Esophagus muscularis mucosa (tissue), 4 donors: ENCODE measurements around the gene CCDC54. TPM values are rescaled to one million over a fixed set of nuclear protein-coding genes. Genes with fewer than 3 reads are reported as not detected.

Experiments
- DNase-seq: peaks from one replicate; pipeline ENCODE4 v3.0.0-alpha.2; 2017; ENCODE audit errors: extremely low spot score
- H3K27ac ChIP-seq, 4 donors: fragments of 200-600 bp; sonication (generic); replicated peaks in 1 of 4; 1 replicate in 3 of 4; 2 replicates in 1 of 4; pipeline ENCODE4 v1.5.1; 2016 to 2019; ENCODE audit warnings: mild to moderate bottlenecking in 1 of 4
- H3K27me3 ChIP-seq, 4 donors: fragments of 200-600 bp; sonication (generic); one replicate each; pipeline versions ENCODE4 v1.5.1 to v1.6.0; 2016 to 2019
- H3K36me3 ChIP-seq, 4 donors: fragments of 200-600 bp; sonication (generic); one replicate each; pipeline ENCODE4 v1.5.1; 2016 to 2019
- H3K4me1 ChIP-seq, 4 donors: fragments of 200-600 bp; sonication (generic); one replicate each; pipeline ENCODE4 v1.5.1; 2016 to 2019
- H3K4me3 ChIP-seq, 4 donors: fragments of 200-600 bp; sonication (generic); 1 replicate in 2 of 4; 2 replicates in 2 of 4; pipeline ENCODE4 v1.5.1; 2016 to 2019; ENCODE audit warnings: mild to moderate bottlenecking in 4 of 4, moderate library complexity in 1 of 4
- H3K9me3 ChIP-seq, 4 donors: fragments of 200-600 bp; sonication (generic); 1 replicate in 3 of 4; 2 replicates in 1 of 4; pipeline ENCODE4 v1.5.1; 2016 to 2019
- EP300 ChIP-seq: sonication (generic); formaldehyde crosslinking; IDR thresholded peaks from one replicate; pipeline ENCODE4 v1.6.1; 2017; ENCODE audit warnings: antibody characterized with exemption
- POLR2A ChIP-seq: fragments of 450-650 bp; IDR thresholded peaks from one replicate; pipeline ENCODE4 v1.6.1; 2017; ENCODE audit warnings: antibody characterized with exemption, moderate library complexity, mild to moderate bottlenecking, low read depth
- POLR2AphosphoS5 ChIP-seq, 2 donors: sonication (generic); formaldehyde crosslinking; IDR thresholded peaks; one replicate each; pipeline ENCODE4 v1.6.1; 2017; ENCODE audit warnings: antibody characterized with exemption in 2 of 2
- WGBS: methylation state at CpG from one replicate; pipeline ENCODE4 v1.1.5; 2018; 5-methylcytosine and 5-hydroxymethylcytosine counted together
- intact Hi-C: fragments of 100-400 bp; cut with DNase I; formaldehyde crosslinking; loops from one replicate; pipeline ENCODE4 v1.15.1; 2023
- total RNA-seq, 4 donors: library from RNA; depleted of rRNA; stranded (reverse); fragments of >200 nt; gene quantifications; one replicate each; pipeline versions ENCODE4 v1.1.0 to v1.2.1, GENCODE V29; 2016
- TF ChIP-seq, protein P1 (sequence below), 3 experiments: fragments of 200-600 bp in 2 of 3; fragments of 450-650 bp in 1 of 3; sonication (generic) in 2 of 3; IDR thresholded peaks; one replicate each; pipeline ENCODE4 v1.5.1; 2017 to 2019; ENCODE audit warnings: antibody characterized with exemption in 3 of 3, mild to moderate bottlenecking in 2 of 3, moderate library complexity in 1 of 3

Gene CCDC54
- total RNA-seq, 4 donors from 2014 or later = not detected

DNA sequence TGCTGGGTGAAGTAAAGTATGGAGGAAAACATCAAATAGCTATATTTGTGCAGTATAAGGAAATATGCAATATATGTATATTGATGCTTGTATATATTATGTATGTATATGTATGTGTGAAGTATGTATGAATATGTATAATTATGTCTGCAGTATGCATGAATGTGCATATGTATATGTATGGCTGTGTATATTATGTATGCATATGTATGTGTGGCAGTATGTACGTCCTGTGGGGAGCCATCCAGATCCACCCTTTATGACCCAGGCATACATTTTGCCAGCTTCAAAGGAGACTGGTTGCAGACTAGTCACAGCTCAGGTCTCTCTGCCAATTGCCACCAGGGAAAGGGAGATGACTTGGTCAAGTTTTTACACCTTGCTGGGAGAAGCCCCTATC is 24.1 kb downstream of the CCDC54 start:
- no peaks in the 10 kb centered on the region for H3K27me3 ChIP-seq
- H3K4me3 ChIP-seq = no peak overlapping the region
- TF ChIP-seq, protein P1, sequence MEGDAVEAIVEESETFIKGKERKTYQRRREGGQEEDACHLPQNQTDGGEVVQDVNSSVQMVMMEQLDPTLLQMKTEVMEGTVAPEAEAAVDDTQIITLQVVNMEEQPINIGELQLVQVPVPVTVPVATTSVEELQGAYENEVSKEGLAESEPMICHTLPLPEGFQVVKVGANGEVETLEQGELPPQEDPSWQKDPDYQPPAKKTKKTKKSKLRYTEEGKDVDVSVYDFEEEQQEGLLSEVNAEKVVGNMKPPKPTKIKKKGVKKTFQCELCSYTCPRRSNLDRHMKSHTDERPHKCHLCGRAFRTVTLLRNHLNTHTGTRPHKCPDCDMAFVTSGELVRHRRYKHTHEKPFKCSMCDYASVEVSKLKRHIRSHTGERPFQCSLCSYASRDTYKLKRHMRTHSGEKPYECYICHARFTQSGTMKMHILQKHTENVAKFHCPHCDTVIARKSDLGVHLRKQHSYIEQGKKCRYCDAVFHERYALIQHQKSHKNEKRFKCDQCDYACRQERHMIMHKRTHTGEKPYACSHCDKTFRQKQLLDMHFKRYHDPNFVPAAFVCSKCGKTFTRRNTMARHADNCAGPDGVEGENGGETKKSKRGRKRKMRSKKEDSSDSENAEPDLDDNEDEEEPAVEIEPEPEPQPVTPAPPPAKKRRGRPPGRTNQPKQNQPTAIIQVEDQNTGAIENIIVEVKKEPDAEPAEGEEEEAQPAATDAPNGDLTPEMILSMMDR (IDR thresholded peaks at IDR 0.05) = no peak
- no peak for TF ChIP-seq POLR2AphosphoS5 (IDR thresholded peaks at IDR 0.05)
- TF ChIP-seq EP300 = no peak
- TF ChIP-seq POLR2A = no peak
- 73% methylated on average over 1 of the region's 1 CpG for WGBS
- no peaks in the 10 kb centered on the region for H3K4me1 ChIP-seq
- H3K27ac ChIP-seq = no peak overlapping the region
- no peaks in the 10 kb centered on the region for H3K9me3 ChIP-seq
- intact Hi-C loops = no loop called here
- H3K36me3 ChIP-seq = no peaks in the 10 kb centered on the region
- no peak for DNase-seq

DNA sequence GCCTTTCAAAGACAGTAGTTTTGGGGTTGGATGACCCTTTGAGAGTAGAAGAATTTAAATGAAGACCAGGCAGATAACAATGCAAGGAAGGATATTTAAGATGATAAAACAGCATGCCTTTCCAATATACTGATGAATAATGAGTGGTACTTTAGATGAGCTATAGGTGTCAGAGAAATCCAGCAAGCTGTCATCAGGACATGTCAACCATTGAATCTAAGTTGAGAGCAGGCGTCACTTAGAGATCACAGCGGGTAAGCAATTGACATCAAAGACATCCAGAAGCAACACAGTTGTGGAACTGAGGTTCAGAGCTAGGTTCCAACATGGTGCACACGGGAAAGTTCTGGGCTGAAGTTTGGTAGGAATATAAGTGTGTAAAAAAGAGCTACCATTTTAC is 25.0 kb downstream of the CCDC54 start:
- 90% methylated on average over 3 of the region's 3 CpGs for WGBS
- TF ChIP-seq, protein P1 (IDR thresholded peaks at IDR 0.05) = no peak
- TF ChIP-seq POLR2AphosphoS5 (IDR thresholded peaks at IDR 0.05) (no peak), EP300 (no peak), POLR2A (no peak)

DNA sequence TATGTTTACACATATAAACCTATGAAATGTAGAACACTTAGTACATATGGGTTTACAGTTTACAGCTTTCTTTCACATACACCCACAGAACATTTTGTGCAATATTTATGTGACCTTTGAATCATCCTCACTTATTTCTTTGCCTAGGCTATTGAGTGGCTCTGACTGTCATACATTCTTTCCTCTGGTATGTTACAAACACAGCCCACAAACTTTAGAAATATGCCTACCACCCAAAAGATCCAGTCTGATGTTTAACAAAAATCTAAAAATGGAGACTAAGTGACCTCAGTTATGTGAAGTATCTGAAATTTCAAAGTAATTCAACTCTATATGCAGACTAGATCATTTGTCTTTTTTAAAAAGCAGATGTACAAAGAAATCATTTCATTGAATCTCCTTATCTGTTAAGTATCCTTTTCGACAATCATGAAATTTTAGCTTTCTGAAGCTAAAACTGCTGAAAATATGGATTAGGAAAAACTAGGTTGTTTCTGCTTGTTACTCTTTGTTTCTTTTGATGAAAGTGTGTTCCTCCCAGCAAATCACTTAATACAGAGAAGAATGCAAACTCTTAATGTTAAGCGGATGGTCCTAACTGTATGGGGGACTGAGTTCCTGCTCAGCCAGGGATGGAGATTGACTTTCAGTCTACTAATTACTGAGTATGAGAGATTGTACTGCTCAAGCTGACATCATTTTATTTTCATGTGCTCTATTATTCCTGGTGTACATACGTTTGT is 27.7 kb downstream of the CCDC54 start:
- H3K36me3 ChIP-seq = no peaks in the 10 kb centered on the region
- H3K4me3 ChIP-seq = no peak overlapping the region
- H3K27me3 ChIP-seq = no peaks in the 10 kb centered on the region
- DNase-seq = no peak
- no peak overlapping the region for H3K27ac ChIP-seq
- H3K9me3 ChIP-seq = peaks cover 0 to 6% (median 2%) of the 10 kb centered on the region in 4 donors
- intact Hi-C loops = no loop called here
- no peaks in the 10 kb centered on the region for H3K4me1 ChIP-seq
- WGBS = 86% methylated on average over 3 of the region's 3 CpGs
- TF ChIP-seq POLR2AphosphoS5 (IDR thresholded peaks at IDR 0.05) (no peak), POLR2A (no peak), EP300 (no peak)
- TF ChIP-seq, protein P1 (IDR thresholded peaks at IDR 0.05) = no peak

More for the DNA sequence above, 25.0 kb downstream of the CCDC54 start:
- no peak for DNase-seq
- no peaks in the 10 kb centered on the region for H3K9me3 ChIP-seq
- intact Hi-C loops = no loop called here
- H3K27ac ChIP-seq = no peak overlapping the region
- no peaks in the 10 kb centered on the region for H3K27me3 ChIP-seq
- H3K4me3 ChIP-seq = no peak overlapping the region
- H3K4me1 ChIP-seq = no peaks in the 10 kb centered on the region
- no peaks in the 10 kb centered on the region for H3K36me3 ChIP-seq

DNA sequence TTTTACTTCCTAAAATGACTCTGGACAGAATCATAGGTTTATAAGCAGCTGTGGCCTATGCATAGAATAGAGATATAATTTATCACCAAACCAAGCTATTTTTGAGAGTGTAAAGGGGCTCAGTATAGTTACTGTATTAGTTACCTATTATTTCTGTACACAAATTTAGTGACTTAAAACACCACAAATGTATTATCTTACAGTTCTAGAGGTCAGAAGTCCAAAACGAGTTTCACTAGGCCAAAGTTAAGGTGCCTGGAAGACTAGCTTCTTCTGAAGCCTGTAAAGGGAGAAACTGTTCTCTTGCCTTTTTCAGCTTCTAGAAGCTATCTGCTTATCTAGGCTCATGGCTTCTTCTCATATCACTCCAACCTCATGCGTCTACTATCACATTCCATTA is 30.1 kb downstream of the CCDC54 start:
- H3K9me3 ChIP-seq = peaks cover 0 to 6% (median 3%) of the 10 kb centered on the region in 4 donors
- H3K27me3 ChIP-seq = no peaks in the 10 kb centered on the region
- intact Hi-C loops = no loop called here
- H3K4me3 ChIP-seq = no peak overlapping the region
- no peaks in the 10 kb centered on the region for H3K36me3 ChIP-seq
- no peak overlapping the region for H3K27ac ChIP-seq
- H3K4me1 ChIP-seq = no peaks in the 10 kb centered on the region
- TF ChIP-seq POLR2AphosphoS5 (IDR thresholded peaks at IDR 0.05) (no peak), POLR2A (no peak), EP300 (no peak)
- TF ChIP-seq, protein P1 (IDR thresholded peaks at IDR 0.05) = no peak
- DNase-seq = no peak
- WGBS = 48% methylated on average over 2 of the region's 2 CpGs

DNA sequence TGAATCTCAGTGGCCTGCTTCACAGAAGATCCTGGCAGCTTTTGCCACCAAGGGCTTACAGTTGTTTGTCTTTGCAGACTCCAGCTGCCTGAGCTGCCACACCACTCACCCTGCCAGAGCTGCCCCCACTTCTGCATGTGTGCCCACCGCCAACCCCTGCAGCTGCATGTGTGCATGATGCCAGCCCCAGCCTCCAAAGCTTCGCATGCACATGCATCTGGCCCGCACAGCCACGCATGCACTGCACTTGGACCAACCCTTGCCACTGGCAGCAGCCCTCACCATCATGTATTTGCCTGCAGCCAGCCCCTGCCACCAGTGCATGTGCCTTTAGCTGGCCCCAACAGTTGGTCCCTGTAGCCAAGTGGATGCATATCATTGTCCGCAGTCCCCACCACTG is 31.3 kb downstream of the CCDC54 start:
- intact Hi-C loops = no loop called here
- Histone ChIP-seq H3K9me3 (peaks cover 0 to 6% (median 3%) of the 10 kb centered on the region in 4 donors), H3K4me1 (no peaks in the 10 kb centered on the region), H3K27me3 (no peaks in the 10 kb centered on the region), H3K4me3 (no peak overlapping the region), H3K27ac (no peak overlapping the region), H3K36me3 (no peaks in the 10 kb centered on the region)
- TF ChIP-seq, protein P1 (IDR thresholded peaks at IDR 0.05) = no peak
- TF ChIP-seq POLR2A (no peak), POLR2AphosphoS5 (IDR thresholded peaks at IDR 0.05) (no peak), EP300 (no peak)
- no peak for DNase-seq
- WGBS = 93% methylated on average over 5 of the region's 5 CpGs
